OCI-LY3 (cell line): Measurements from ENCODE around the gene DCUN1D2.

Experiments
- H2AFZ ChIP-seq: fragments of 200-600, 300-600 bp; shearing (Covaris generic); 2 replicates; pipeline ENCODE4 v1.6.0; 2014; ENCODE audit warnings: antibody characterized with exemption, low read depth, low read length
- H3K27ac ChIP-seq: fragments of 200-600, 300-600 bp; sonication (generic); 2 replicates; pipeline ENCODE4 v1.5.1; 2014; ENCODE audit warnings: mild to moderate bottlenecking, low read length, moderate library complexity, mixed read lengths
- H3K27me3 ChIP-seq: fragments of 200-600, 300-600 bp; sonication (generic); 2 replicates; pipeline ENCODE4 v1.6.1; 2014; ENCODE audit warnings: low read depth, low read length, mixed read lengths
- H3K36me3 ChIP-seq: fragments of 200-600, 300-600 bp; sonication (generic); replicated peaks from 2 replicates; pipeline ENCODE3; 2014; ENCODE audit warnings: low read depth, low read length, mixed read lengths
- H3K4me1 ChIP-seq: fragments of 300-600, 200-600 bp; sonication (generic); 2 replicates; pipeline ENCODE4 v1.6.1; 2014; ENCODE audit warnings: low read length, mixed read lengths
- H3K4me2 ChIP-seq: fragments of 200-600, 300-600 bp; sonication (generic); 2 replicates; pipeline ENCODE4 v1.6.1; 2014; ENCODE audit warnings: low read length, mixed read lengths
- H3K4me3 ChIP-seq: fragments of 300-600, 200-600 bp; sonication (generic); 2 replicates; pipeline ENCODE4 v1.5.1; 2014; ENCODE audit warnings: antibody characterized with exemption, mild to moderate bottlenecking, low read length, moderate library complexity
- H3K79me2 ChIP-seq: fragments of 300-600, 200-600 bp; shearing (Covaris generic); 2 replicates; pipeline ENCODE4 v1.6.1; 2014; ENCODE audit warnings: mild to moderate bottlenecking, low read length, mixed read lengths
- H3K9ac ChIP-seq: fragments of 300-600, 200-600 bp; shearing (Covaris generic); 2 replicates; pipeline ENCODE4 v1.6.0; 2014; ENCODE audit warnings: mild to moderate bottlenecking, low read length, moderate library complexity
- H3K9me3 ChIP-seq: fragments of 200-600, 300-600 bp; shearing (Covaris generic); 2 replicates; pipeline ENCODE4 v1.6.1; 2014; ENCODE audit warnings: low read length, mixed read lengths; ENCODE audit not compliant: insufficient read depth
- H4K20me1 ChIP-seq: fragments of 200-600, 300-600 bp; sonication (generic); 2 replicates; pipeline ENCODE4 v1.6.1; 2016; ENCODE audit warnings: low read length, mixed read lengths; ENCODE audit not compliant: insufficient read depth
- EZH2phosphoT487 ChIP-seq: fragments of 200-600 bp; shearing (Covaris generic); IDR thresholded peaks from 2 replicates; pipeline ENCODE4 v1.6.1; 2018; ENCODE audit warnings: antibody characterized with exemption, mixed run types, low read depth
- TF ChIP-seq, protein P1 (sequence below): fragments of 200-600, 300-600 bp; sonication (generic); IDR thresholded peaks from 2 replicates; pipeline ENCODE4 v1.5.1; 2014; ENCODE audit warnings: antibody characterized with exemption, low read length, low read depth

DCUN1D2 gene

DNA sequence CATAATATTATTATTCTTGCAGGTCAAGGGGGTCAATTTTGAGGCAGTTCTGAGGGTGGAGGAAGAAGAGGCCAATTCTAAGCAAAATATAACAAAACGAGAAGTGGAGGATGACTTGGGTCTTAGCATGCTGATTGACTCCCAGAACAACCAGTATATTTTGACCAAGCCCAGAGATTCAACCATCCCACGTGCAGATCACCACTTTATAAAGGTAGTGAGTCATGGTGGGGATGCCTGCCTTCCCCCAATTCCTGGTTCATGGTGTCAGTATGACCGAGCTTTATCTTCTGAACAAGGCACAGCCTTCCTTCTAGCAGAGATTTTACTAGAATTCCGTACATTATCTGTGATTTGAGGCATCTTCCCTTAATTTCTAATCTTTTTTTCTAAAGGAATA is 9.4 kb upstream of the DCUN1D2 start:
- no peaks in the 10 kb centered on the region; the same call in 1 of the 2 replicates for H4K20me1 ChIP-seq
- no peak overlapping the region for H3K4me2 ChIP-seq
- H3K4me3 ChIP-seq, result no peak overlapping the region
- H3K79me2 ChIP-seq, result no peaks in the 10 kb centered on the region
- H3K4me1 ChIP-seq, result no peaks in the 10 kb centered on the region
- no peak overlapping the region for H2AFZ ChIP-seq
- peaks cover 66% of the 10 kb centered on the region for H3K36me3 ChIP-seq
- no peak overlapping the region for H3K27ac ChIP-seq
- no peaks in the 10 kb centered on the region for H3K9me3 ChIP-seq
- H3K27me3 ChIP-seq, result no peaks in the 10 kb centered on the region
- H3K9ac ChIP-seq, result no peak overlapping the region
- TF ChIP-seq, protein P1, sequence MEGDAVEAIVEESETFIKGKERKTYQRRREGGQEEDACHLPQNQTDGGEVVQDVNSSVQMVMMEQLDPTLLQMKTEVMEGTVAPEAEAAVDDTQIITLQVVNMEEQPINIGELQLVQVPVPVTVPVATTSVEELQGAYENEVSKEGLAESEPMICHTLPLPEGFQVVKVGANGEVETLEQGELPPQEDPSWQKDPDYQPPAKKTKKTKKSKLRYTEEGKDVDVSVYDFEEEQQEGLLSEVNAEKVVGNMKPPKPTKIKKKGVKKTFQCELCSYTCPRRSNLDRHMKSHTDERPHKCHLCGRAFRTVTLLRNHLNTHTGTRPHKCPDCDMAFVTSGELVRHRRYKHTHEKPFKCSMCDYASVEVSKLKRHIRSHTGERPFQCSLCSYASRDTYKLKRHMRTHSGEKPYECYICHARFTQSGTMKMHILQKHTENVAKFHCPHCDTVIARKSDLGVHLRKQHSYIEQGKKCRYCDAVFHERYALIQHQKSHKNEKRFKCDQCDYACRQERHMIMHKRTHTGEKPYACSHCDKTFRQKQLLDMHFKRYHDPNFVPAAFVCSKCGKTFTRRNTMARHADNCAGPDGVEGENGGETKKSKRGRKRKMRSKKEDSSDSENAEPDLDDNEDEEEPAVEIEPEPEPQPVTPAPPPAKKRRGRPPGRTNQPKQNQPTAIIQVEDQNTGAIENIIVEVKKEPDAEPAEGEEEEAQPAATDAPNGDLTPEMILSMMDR, result no peak
- TF ChIP-seq EZH2phosphoT487, result no peak

DNA sequence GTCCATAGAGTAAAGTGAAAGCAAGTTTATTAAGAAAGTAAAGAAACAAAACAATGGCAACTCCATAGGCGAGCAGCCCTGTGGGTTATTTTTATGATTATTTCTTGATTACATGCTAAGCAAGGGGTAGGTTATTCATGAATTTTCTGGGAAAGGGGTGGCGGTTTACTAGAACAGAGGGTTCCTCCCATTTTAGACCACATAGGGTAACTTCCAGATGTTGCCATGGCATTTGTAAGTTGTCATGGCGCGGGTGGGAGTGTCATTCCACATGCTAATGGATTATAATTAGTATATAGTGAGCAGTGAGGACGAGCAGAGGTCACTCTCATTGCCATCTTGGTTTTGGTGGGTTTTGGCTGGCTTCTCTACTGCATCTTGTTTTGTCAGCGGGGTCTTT is 8.4 kb upstream of the DCUN1D2 start:
- peaks cover 60% of the 10 kb centered on the region for H3K36me3 ChIP-seq

DNA sequence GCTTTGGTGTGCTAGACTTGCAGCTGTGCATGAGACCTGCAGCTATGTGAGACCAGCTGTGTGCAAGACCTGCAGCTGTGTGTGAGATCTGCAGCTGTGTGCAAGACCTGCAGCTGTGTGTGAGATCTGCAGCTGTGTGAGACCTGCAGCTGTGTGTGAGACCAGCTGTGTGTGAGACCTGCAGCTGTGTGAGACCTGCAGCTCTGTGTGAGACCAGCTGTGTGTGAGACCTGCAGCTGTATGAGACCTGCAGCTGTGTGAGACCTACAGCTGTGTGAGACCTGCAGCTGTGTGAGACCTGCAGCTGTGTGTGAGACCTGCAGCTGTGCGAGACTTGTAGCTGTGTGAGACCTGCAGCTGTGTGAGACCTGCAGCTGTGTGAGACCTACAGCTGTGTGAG is 6.7 kb upstream of the DCUN1D2 start:
- H3K4me2 ChIP-seq, result no peak overlapping the region
- H3K9me3 ChIP-seq, result no peaks in the 10 kb centered on the region
- peaks cover 54% of the 10 kb centered on the region for H3K36me3 ChIP-seq
- no peak overlapping the region for H2AFZ ChIP-seq
- no peaks in the 10 kb centered on the region for H3K27me3 ChIP-seq
- TF ChIP-seq EZH2phosphoT487, result no peak
- TF ChIP-seq, protein P1, result no peak
- no peak overlapping the region for H3K4me3 ChIP-seq
- H3K9ac ChIP-seq, result no peak overlapping the region
- peaks cover 10% of the 10 kb centered on the region; the same call in 1 of the 2 replicates for H3K79me2 ChIP-seq
- no peak overlapping the region for H3K27ac ChIP-seq
- no peaks in the 10 kb centered on the region; the same call in 1 of the 2 replicates for H4K20me1 ChIP-seq
- peaks cover 14% of the 10 kb centered on the region for H3K4me1 ChIP-seq

More for the DNA sequence above, 8.4 kb upstream of the DCUN1D2 start:
- Histone ChIP-seq H3K4me1 (no peaks in the 10 kb centered on the region), H3K27ac (no peak overlapping the region), H3K27me3 (no peaks in the 10 kb centered on the region), H3K79me2 (0 out of 2 replicates have a peak, but pooled peaks cover 4% of the 10 kb centered on the region), H2AFZ (no peak overlapping the region), H3K9me3 (no peaks in the 10 kb centered on the region), H3K4me2 (no peak overlapping the region), H4K20me1 (no peaks in the 10 kb centered on the region; the same call in 1 of the 2 replicates), H3K4me3 (no peak overlapping the region), H3K9ac (no peak overlapping the region)
- no peak for TF ChIP-seq EZH2phosphoT487
- TF ChIP-seq, protein P1, result no peak

DNA sequence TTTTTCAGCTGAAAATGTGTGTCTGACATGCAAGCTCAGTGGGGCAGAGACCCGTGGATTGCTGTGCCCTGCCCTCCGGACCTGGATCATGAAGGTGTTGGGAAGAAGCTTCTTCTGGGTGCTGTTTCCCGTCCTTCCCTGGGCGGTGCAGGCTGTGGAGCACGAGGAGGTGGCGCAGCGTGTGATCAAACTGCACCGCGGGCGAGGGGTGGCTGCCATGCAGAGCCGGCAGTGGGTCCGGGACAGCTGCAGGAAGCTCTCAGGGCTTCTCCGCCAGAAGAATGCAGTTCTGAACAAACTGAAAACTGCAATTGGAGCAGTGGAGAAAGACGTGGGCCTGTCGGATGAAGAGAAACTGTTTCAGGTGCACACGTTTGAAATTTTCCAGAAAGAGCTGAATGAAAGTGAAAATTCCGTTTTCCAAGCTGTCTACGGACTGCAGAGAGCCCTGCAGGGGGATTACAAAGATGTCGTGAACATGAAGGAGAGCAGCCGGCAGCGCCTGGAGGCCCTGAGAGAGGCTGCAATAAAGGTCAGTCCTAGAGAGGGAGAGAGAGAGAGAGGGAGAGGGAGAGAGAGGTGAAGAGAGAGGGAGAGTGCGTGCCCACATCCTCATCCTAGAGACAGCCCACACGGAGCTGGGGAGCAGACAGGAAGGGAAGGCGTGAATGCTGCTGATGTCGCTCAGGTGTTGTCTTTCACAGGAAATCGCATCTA is 5.1 kb upstream of the DCUN1D2 start:
- Histone ChIP-seq H3K9me3 (no peaks in the 10 kb centered on the region), H3K4me3 (no peak overlapping the region), H3K36me3 (peaks cover 40% of the 10 kb centered on the region), H3K27me3 (no peaks in the 10 kb centered on the region), H3K79me2 (peaks cover 23% of the 10 kb centered on the region), H3K4me1 (peaks cover 22% of the 10 kb centered on the region), H3K9ac (no peak overlapping the region), H3K4me2 (no peak overlapping the region), H4K20me1 (no peaks in the 10 kb centered on the region; the same call in 1 of the 2 replicates), H2AFZ (no peak overlapping the region), H3K27ac (no peak overlapping the region)
- TF ChIP-seq, protein P1, result no peak
- no peak for TF ChIP-seq EZH2phosphoT487
